ENCODE data around the gene CDH12.
"Not testable (repeated sequence)": the region's sequence is repeated elsewhere in the genome, so short reads cannot be mapped to it uniquely, and the experiment has no call there.

The CDH12 gene

DNA sequence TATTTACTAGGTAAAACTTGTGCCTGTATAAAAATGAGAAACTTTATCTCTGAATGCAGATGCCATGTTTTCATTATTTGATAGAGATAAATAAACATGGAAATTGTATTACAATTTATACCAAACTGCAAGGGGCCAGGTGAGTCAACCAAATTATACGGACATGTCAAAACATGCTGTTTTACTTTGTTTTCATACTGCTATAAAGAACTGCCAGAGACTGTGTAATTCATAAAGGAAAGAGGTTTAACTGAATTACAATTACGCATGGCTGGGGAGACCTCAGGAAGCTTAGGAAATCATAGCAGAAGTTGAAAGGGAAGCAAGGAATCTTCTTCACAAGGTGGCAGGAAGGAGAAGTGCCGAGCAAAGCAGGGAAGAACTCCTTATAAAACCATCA, 840.3 kb downstream of the CDH12 start:
- not testable (repeated sequence) for DNase-seq (ENCODE audit: low read depth in 3 of 3)

DNA sequence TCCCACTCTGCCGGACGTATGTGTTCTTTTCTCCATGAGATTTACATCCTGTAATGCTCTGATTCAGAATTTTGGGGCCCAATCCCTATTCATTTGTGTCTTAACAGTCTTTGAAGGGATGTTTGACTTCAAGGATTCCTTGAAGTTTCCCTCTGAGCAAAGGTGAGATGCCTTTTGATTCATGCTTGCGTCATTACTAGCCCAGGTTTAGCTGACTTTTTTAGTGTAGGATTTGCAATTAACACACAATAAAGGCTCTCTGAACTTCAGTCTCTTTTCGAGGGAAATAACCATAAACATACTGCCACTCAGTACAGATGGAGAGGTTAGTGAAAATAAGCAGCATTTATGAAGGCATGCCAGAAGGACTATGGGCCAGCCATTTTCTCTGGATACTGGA, 842.3 kb downstream of the CDH12 start:
- DNase-seq (ENCODE audit: low read depth in 3 of 3): not testable (repeated sequence)

DNA sequence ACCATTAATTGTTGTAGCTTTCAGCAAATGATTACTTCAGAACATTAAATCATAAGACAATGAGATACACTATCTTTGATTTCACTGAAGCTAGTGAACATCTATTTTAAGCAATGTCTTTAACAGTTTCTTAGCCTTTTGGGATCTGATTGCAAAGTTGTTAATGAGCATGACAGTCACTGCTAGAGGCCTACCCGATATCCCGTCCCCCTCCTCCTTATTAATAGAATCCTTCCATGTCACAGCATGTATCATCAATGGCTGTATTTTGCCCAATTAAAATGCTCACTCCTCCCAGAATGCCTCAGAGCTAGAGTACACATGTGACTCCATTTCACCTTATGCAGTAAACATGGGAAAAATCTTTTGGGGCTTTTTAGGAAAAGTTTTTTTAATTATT, 852.0 kb downstream of the CDH12 start:
- not testable (repeated sequence) for DNase-seq (ENCODE audit: low read depth in 3 of 3)

DNA sequence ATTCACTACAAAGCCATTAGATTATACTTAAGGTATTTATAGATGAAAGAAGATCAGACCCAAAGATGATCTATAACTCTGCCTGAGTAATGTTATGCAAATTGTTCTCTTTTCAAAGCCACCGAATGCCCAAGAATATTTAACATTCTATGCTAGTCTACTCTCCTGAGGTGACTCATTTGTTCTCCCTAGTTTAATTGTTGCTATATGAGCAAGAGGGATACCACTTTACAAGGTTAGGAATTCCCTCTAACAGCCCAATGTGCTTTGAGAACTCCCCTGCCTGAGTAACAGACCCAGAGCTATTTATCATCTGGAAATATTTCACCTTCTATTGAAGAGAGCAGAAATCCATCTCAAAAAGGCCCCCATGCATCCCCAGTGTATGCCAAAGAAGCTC, 867.3 kb downstream of the CDH12 start:
- DNase-seq (ENCODE audit: low read depth in 3 of 3): not testable (repeated sequence)

DNA sequence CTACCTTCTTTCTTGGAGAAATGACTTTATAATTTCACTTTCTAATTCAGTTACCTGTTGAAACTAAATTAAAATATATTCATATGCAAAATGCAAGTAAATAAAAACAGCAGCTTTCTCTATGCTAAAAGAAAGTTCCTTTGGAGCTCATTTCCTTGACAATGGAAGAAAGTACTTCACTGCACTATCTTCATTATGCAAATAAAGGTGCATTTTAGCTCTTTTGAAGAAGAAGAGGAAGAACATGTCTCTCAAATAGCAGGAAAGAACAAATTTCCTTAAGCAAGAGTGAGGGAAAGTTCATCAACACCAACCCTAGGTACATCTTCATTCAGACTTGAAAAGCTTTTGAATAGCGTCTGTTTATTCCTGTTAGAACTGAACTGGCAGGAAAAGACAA, 901.6 kb downstream of the CDH12 start:
- not testable (repeated sequence) for DNase-seq (ENCODE audit: low read depth in 3 of 3)

DNA sequence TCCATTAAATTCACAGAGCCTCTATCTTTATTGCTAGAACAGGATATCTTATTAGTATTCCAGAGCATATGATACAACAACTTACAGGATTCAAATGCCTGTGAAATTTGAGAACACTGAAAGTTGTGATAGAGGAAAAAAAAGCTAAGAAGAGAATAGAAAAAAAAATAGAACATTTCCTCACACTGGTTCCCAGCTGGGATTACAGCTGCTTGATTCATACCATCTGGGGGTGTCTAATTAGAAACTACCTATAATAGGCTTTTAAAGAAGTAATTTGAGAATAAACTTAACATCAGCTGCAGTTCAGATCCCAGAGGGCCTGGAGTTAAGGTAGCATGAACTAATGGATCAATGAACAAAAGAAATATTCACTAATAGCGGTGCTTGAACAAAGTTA, 922.0 kb downstream of the CDH12 start:
- DNase-seq (ENCODE audit: low read depth in 3 of 3): no peak

DNA sequence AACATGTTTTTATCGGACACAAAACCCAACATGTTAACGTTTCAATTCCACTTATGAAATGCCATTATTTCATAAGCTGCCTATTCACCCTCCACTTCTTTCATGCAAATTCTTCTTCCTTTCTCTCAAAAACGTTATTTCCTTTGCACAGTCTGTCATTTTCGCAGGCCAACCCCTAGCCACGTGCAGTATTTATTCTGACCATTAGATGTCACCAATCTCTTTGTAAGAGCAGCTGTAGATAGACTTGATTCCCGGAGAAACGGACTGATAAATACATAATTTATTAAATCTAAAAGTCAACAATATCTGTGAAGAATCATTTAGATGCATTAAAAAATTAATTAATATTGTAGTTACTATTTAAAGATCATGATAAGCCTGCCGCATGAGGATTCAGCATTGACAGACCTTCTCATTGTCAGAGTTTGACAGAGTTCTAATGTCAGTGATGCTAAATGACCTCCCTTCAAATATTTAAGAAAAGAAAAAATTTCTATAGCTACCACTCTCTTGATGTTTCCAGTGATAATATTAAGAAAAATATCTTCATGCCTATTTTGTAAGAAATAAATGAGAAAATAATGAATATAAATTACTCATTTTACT, 933.6 kb downstream of the CDH12 start:
- no peak for DNase-seq (ENCODE audit: low read depth in 3 of 3)

DNA sequence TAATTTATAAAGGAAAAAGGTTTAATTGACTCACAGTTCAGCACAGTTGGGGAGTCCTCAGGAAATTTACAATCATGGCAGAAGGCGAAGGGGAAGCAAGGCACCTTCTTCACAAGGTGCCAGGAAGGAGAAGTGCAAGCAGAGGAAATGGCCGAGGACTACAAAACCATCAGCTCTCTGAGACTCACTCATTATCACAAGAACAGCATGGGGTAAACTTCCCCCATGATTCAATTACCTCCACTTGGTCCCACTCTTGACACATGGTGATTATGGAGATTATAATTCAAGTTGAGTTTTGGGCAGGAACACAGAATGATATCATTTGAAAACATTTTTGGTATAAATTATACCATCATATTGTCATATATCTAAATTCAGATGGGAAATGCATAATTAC, 934.7 kb downstream of the CDH12 start:
- DNase-seq (ENCODE audit: low read depth in 3 of 3): no peak

DNA sequence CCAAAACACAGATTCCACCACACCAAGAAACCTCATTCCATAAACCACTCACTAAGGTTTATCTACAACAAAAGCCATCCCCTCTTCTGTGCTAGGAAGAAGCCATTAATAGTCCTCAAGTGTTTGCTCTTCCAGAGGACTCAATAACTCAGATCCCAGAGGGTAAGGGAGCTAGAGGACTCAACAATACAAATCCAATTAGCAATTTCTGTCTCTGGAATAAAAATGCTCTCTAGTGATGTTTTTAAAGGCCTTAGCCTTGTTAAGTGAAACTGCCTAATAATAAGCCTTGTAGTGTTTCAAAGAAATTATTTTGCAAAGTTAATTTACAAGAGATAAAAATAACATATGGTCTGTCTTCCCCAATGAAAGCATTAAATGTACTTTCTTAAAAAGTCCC, 942.4 kb downstream of the CDH12 start:
- no peak for DNase-seq (ENCODE audit: low read depth in 3 of 3)

DNA sequence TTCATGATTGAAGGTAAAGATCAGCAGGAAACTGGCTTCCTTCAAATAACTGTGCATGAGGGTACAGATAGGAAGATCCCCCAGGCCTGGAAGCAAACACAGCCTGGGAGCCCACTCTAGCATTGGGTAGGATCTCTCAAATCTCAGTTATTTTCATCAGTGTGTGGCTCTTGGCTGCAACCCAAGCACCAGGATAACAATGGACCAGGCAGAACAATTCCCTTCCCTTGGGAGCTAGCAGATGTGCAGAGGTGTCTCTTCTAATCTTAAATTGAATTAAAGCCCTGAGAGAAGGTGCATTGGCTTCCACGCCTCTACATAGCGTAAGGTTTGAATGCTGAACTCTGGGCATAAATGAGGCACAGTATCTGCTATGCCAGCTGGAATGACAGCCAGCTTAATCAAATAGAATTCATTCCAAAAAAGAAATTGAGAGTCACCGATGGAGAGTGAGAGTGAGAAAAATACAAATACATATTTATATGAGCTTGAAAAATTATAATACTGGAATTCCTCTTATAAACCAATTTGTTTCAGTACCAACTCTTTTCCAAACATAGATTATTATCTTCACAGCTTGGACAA, 957.3 kb downstream of the CDH12 start:
- DNase-seq (ENCODE audit: low read depth in 3 of 3): no peak

DNA sequence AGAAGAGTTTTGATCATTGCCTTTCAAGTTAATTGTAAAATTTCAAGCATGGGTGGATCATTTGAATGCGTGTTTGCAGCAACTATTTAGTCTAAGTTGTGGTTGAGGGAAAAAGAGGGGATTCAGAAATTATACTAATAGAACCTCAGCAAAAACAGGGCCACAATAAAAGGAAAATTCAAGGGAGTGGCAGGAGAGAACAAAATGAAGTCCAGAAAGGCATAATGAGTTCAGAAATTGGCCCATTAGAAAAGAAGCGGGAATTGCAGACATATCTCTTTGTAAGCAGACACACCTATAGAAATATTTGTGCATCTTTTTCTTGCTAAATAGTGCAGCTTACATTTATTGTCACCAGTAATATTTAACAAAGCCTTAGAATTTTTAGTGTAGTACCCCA, 960.0 kb downstream of the CDH12 start:
- no peak for DNase-seq (ENCODE audit: low read depth in 3 of 3)

DNA sequence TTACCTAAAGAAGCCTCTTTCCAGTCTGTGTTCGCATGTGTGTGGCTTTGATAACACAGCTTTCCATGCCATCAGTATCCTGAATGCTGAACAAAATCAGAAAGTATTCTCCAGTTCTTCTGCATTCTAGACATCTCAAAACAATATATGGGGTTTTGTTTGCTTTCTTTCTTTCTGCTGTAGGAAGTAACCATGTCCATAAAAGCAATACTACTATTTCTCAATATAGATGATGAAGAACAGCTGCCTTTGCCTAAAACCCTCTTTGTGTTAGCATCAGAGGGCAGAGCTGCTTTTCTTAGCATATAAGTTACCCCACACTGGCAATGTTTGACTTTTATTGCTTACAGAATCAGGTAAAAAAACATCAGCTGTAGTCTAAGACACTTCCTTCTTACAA, 963.6 kb downstream of the CDH12 start:
- no peak for DNase-seq (ENCODE audit: low read depth in 3 of 3)

DNA sequence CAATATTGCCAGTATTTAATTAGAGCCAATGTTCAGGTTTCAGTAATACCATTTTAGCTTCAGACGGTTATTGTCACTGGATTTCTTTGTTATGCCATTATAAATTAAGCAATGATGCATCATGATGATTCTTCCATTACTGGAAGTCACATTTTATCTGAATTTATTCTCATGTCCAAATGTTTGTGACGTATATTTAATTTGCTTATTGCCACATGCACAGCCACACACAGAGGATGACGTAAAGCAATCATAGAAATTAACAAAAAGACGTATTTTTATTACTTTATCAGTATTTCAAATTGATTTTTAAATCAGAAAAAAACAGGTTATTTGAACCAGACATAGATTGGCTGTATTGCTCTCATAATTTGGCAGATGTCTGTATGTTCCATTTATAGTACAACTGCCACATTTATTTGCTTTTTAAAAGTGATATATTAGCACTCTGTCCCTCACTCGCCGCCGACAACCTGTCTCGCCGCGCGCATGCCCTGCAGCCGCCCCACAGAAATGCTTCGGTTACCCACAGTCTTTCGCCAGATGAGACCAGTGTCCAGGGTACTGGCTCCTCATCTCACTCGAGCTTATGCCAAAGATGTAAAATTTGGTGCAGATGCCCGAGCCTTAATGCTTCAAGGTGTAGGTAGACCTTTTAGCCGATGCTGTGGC, 970.9 kb downstream of the CDH12 start:
- DNase-seq (ENCODE audit: low read depth in 3 of 3): no peak

DNA sequence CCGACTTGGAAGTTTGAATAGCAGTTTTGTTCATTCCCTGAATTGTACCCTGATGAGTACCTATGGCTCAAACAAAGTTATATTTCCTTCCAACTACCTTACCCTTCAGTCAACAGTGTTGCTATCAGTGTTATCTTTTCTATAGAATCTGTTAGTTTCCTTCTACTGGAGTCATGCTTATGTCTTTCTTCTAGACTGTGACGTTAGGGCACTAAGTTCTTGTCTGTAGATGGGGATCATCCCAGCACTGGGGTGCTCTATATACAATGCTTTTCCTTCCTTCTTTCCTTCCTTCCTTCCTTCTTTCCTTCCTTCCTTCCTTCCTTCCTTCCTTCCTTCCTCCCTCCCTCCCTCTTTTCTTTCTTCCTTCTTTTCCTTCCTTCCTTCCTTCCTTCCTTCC, 973.0 kb downstream of the CDH12 start:
- DNase-seq (ENCODE audit: low read depth in 3 of 3): no peak

DNA sequence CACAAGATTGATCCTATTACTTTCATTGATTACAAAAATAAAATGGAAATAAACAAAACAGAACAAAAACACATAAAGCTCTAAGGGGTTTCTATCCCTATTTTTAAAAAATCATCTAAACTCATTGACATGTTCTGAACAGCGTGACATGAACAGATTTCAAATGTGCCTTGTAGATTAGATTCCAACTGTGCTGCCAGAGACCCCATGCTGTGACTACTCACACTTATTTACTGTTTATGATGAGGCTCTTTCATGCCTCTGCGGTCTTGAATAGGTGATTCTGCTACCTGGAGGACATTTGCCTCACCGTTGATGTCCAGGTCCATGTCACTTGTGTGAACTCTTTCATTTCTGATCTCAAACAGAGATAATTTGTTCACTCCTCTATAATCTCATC, 990.2 kb downstream of the CDH12 start:
- no peak for DNase-seq (ENCODE audit: low read depth in 3 of 3)

DNA sequence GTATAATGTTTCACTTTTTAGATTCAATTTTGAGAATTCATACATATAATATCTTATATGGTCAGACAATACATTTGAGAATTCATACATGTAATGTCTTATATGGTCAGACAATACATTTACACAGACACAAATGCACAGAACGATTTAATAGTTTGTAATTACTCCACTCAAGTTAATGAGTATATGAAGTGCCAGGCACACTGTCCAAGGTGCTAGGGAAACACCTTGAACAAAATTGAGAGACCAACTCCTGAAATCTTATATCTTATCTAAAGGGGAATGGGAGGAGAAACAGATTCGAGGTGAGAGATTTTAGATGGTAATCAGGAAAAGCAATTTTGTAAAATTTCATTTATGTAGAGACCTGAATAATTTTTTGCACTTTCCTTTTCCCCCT, 994.7 kb downstream of the CDH12 start:
- DNase-seq (ENCODE audit: low read depth in 3 of 3): no peak

DNA sequence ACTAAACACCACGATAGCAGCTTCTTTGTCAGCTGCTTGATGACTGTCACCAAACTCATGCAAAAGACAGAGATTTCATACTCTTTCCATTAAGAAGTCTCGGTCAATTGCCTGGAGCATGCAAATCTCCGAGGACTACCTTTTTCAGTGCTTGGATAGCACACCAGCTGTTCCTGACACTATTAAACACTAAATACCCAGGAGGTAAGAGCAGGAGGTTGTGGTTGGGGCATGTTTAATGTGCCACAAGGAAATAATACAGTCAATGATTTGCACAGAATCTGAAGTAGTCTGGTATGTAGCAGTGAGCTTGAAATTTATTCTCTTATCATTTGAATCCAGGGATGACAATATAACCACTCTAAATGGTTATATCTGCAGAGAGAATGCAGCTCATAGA, 996.2 kb downstream of the CDH12 start:
- no peak for DNase-seq (ENCODE audit: low read depth in 3 of 3)

DNA sequence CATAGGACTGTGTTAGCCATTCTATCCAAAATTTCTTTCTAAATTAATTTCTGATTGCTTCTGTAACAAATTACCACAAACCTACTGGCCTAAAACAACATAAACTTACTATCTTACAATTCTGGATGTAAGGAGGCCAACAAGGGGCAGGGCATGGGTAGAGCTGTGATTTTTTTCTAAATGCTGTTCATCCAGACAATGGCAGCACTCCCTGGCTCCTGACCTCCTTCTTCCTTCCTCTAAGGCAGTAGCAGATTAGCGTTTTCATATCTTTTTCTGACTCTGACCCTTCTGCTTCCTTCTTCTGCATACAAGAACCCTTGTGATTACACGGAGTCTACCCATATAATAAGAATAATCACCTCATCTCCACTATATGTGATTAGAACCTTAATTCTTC, 1005.8 kb downstream of the CDH12 start:
- no peak for DNase-seq (ENCODE audit: low read depth in 3 of 3)

DNA sequence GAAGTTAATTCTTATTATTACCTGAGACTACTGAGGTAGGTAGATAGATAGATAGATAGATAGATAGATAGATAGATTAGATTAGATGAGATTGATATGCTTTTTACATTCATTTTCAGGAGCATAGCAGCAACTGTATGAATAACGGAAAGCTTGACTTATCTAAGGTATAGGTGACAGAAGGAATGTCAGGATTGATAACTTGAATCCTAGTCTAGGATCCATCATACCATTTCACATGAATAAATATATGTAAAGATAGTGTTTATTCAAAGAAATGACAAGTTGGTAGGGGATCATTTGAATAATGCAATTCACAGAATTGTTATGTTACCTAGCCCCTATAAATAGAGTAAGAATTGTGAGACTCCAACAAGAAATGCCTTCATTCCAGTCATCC, 1008.2 kb downstream of the CDH12 start:
- no peak for DNase-seq (ENCODE audit: low read depth in 3 of 3)

DNA sequence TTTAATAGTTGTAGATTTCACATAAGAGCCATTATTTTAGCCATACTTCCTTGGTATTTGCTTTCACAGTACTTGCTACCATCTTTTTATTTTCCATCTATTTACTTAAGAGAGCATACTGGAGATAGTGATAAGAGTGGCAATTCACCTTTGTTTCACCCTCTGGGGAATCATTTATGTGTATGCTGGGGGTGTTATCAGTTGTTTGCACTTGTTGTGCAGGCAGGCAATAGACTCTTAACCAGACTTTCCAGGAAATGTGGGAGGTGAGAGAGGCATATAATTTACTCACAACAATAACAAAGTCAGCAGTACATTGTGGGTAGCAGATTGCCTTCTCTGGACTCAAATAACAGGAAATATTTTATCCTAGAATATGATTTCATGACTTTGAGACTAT, 1018.3 kb downstream of the CDH12 start:
- DNase-seq (ENCODE audit: low read depth in 3 of 3): no peak

DNA sequence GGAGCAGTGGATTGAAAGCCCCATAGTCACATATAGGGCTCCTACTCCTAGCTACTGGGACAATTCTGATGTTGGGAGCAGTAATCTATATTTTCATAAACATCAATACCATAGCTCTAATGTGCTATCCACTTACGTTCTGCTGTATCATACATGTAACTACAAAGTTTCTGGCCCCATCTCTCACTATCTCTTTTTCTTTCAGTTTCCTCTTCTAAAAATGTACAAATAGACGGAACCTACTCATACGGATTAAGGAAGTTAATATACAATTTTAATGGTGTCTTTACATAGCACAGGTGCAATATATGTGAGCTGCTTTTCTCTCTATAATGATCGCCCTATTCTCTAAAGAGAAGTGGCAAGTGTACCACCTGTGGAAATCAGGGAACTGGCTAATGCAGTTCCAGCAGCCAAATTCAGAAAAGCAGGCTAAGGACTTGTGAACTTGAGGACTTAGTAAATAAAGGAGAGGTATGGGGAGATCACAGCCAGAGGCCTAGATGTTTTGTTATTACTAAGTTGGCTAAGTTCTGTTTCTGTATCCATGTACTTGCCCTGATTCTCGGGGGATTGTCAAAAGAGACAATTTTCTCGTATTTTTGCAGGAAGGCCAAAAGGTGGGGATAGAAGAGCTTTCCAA, 1021.9 kb downstream of the CDH12 start:
- DNase-seq (ENCODE audit: low read depth in 3 of 3): no peak

DNA sequence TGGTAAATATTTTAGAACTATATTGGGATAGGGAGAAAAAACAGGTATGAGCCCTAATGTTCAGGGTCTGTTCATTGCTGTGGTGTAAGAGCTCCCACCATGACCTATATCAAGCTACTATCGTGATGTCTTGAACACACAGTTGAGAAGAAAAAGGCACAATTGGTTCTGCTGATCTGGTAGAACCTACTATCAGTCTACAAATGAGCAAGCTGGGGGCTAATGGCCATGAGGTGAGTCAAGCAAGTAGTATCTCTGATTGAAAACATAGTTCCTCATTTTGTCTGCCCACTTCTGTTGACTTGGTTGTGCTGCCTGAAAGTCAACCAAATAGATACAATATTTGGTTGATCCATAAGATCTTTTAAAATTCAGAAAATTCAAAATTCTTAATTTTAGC, 1026.3 kb downstream of the CDH12 start:
- DNase-seq (ENCODE audit: low read depth in 3 of 3): no peak

DNA sequence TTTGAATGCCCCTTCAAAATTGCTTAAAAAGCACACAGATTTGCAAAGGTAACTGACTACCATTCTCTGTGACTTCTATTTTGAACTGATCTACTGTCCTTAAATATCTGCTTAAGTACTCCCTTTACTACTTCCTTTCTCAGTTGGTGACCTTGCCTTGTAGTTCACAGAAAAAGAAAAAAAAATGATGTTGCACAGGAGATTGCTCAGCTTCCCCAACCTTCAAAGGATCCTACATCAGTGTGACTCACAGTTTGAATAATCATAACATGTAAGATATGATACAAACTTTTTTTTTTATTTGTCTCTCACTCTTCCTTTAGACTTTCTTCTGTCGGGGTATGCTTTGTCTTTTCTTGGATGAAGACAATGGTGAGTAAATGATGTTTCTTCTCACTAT, 1029.6 kb downstream of the CDH12 start:
- no peak for DNase-seq (ENCODE audit: low read depth in 3 of 3)

All from stimulated activated CD4-positive, alpha-beta T cell treated with anti-CD3 and anti-CD28 coated beads, TNF-alpha, amount 100 ng/mL, for 24 hours (primary cell).